ENCODE results near the gene LMF1. TPM values are rescaled to one million over a fixed set of nuclear protein-coding genes. Genes with fewer than 3 reads are reported as not detected.

The LMF1 gene
- total RNA-seq, 1 experiment from 2014 or later, result 12.8 TPM

DNA sequence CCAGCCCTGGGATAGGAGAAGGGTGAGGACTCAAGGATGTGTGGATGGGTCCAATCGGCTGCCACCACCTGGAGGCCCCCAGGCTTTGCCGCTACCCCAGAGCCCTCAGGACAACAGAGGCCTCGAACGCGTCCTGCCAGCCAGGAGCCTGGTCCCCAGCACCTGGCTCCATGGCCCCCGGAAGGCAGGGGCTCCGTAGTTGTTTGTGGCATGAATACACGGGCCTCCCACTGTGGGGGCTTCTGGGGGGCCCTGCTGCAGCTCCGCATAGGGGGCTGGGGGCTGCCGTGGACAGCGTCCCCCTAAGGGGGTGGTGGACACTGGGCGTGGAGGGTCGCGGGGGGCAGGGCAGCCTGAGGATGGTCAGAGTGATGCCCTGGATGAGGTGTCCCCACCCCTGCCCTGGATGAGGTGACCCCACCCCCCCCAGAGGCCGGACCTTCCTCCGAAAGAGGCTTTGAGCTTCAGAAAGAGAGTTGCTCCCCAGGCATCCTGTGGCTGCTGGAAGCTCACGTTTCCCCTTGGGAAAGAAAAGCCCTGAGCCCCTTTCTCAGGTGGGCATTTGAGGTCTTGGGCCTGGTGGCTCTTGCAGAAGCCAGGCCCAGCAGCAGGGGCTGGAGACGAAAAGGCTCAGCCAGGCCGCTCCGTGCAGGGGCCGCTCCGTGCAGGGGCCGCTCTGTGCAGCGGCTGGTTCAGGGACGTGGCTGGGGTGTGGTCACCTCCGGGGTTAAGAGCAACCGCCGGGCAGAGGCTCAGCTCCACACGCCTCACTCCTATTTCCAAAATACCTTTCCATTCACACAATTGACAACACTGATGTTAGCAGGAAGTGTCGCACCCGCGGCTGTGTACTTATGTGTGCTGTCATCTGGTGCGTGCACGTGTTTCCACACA, 130.0 kb downstream of the LMF1 start:
- H3K4me2 ChIP-seq (ENCODE audit: low read length), result no peak overlapping the region
- H3K9me3 ChIP-seq (ENCODE audit: control insufficient read depth in 1 of 2, insufficient read depth in 1 of 2, low read depth in 1 of 2, low read length in 2 of 2), result peaks cover 0 to 13% of the 10 kb centered on the region in 2 experiments; a peak in 2 of 4 replicates
- TF ChIP-seq, protein P1, sequence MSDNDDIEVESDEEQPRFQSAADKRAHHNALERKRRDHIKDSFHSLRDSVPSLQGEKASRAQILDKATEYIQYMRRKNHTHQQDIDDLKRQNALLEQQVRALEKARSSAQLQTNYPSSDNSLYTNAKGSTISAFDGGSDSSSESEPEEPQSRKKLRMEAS (IDR thresholded peaks at IDR 0.05), result no peak
- TF ChIP-seq ZFX (IDR thresholded peaks at IDR 0.05) (no peak), JUND (IDR thresholded peaks at IDR 0.05) (no peak), EZH2phosphoT487 (IDR thresholded peaks at IDR 0.05; ENCODE audit: borderline replicate concordance) (no peak), CBX3 (IDR thresholded peaks at IDR 0.05; ENCODE audit: low read depth) (no peak), RAD21 (IDR thresholded peaks at IDR 0.05; ENCODE audit: low read depth) (no peak), SIN3A (IDR thresholded peaks at IDR 0.05; ENCODE audit: low read depth) (no peak), ZNF274 (IDR thresholded peaks at IDR 0.05; ENCODE audit: low read depth, low read length) (no peak), TCF7L2 (IDR thresholded peaks at IDR 0.05; ENCODE audit: borderline replicate concordance, extremely low read depth, insufficient read depth, insufficient read length) (no peak), POLR2A (IDR thresholded peaks at IDR 0.05; ENCODE audit: borderline replicate concordance, extremely low read depth, insufficient read depth, insufficient read length) (no peak), FOSL1 (IDR thresholded peaks at IDR 0.05; ENCODE audit: low read depth) (no peak), YY1 (IDR thresholded peaks at IDR 0.05; ENCODE audit: extremely low read depth, insufficient replicate concordance, low read depth, low read length) (no peak), CEBPB (IDR thresholded peaks at IDR 0.05; ENCODE audit: low read depth) (no peak)
- TF ChIP-seq, protein P2, sequence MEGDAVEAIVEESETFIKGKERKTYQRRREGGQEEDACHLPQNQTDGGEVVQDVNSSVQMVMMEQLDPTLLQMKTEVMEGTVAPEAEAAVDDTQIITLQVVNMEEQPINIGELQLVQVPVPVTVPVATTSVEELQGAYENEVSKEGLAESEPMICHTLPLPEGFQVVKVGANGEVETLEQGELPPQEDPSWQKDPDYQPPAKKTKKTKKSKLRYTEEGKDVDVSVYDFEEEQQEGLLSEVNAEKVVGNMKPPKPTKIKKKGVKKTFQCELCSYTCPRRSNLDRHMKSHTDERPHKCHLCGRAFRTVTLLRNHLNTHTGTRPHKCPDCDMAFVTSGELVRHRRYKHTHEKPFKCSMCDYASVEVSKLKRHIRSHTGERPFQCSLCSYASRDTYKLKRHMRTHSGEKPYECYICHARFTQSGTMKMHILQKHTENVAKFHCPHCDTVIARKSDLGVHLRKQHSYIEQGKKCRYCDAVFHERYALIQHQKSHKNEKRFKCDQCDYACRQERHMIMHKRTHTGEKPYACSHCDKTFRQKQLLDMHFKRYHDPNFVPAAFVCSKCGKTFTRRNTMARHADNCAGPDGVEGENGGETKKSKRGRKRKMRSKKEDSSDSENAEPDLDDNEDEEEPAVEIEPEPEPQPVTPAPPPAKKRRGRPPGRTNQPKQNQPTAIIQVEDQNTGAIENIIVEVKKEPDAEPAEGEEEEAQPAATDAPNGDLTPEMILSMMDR (IDR thresholded peaks at IDR 0.05 in 2 of 3, conservative IDR thresholded peaks at IDR 0.05 in 1 of 3; ENCODE audit: borderline replicate concordance in 1 of 3, insufficient read depth in 1 of 3, low read depth in 2 of 3, low read length in 2 of 3), result no peak
- no peak overlapping the region for H3K4me3 ChIP-seq (replicated peaks in 1 of 2; ENCODE audit: low read depth in 1 of 2, low read length in 2 of 2)
- no TSS peak for BruUV-seq (replicated peaks)
- H3K4me1 ChIP-seq (ENCODE audit: control insufficient read depth in 1 of 2, insufficient read depth in 2 of 2, low read length in 2 of 2), result no peaks in the 10 kb centered on the region
- no peaks in the 10 kb centered on the region for H3K9me2 ChIP-seq (ENCODE audit: insufficient read depth)
- H3K9ac ChIP-seq (ENCODE audit: low read length), result no peak overlapping the region
- CTCF ChIA-PET, result no interaction called here
- no peaks in the 10 kb centered on the region for H4K20me1 ChIP-seq (ENCODE audit: insufficient read depth)
- H3K27me3 ChIP-seq (ENCODE audit: insufficient read depth, low read length), result no peaks in the 10 kb centered on the region
- H3K79me2 ChIP-seq (ENCODE audit: insufficient read depth, low read length), result no peaks in the 10 kb centered on the region
- RAD21 ChIA-PET (ENCODE audit: low non-redundant PET in 1 of 2, low total read pairs in 2 of 2, uncharacterized antibody in 2 of 2, unreplicated experiment in 2 of 2), result no interaction called here
- intact Hi-C loops (cut with micrococcal nuclease), result no loop called here
- DNase-seq (ENCODE audit: low read depth, low spot score) (no peak), ATAC-seq (0 out of 2 replicates have a peak, but pooled peaks have one; percentile 20)
- no peak overlapping the region for H2AFZ ChIP-seq (ENCODE audit: low read depth, low read length, poor library complexity, severe bottlenecking)
- H3K36me3 ChIP-seq (ENCODE audit: control insufficient read depth in 1 of 2, insufficient read depth in 2 of 2, low read length in 2 of 2), result no peaks in the 10 kb centered on the region
- H3K27ac ChIP-seq (ENCODE audit: low read depth, low read length), result no peak overlapping the region
- POLR2A ChIA-PET, result no interaction called here

Data from HCT116 (cell line).